ENCODE results near the gene TMPRSS13. TPM values are rescaled to one million over a fixed set of nuclear protein-coding genes. Genes with fewer than 3 reads are reported as not detected.
A peak's percentile ranks its signal among the peaks of the same experiment; 100 is the strongest.

Gene TMPRSS13
- total and polyA plus RNA-seq, 9 of the 15 experiments (the other 6 are each of a cell fraction or from before 2014, with no cell fraction given), result 0.11 to 0.29 (median 0.15) TPM

DNA sequence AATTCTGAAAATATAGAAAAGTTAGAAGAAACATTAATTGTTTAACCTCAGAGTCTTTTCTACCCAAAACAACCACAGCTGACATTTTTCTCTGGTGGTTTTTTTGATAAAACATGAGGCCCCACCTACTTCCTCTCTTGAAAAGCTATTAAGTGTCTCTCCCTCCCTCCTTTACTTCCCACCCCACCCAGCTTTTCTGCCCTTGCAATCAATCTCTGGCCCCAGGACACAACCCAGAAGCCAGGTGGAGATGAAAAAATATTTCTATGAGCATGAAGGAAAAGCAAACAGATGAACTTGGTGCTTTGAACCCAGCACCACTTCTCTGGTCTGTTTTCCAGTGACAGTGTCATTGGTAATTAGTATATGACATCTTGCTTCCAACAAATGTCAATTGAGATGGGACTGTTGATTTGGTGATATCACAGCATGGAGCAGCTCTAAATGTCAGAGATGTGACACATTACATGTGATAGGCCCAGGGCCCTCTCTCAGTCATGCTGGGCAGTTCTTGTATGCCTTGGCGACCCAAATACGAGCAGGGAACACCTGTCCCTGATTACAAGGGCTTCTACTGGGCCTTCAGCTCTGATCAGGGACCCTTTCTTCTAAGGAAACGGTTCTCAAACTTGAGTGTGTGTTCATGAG lies 23.9 kb upstream of the TMPRSS13 start (continued):
- TF ChIP-seq SPI1 (IDR thresholded peaks at IDR 0.05; ENCODE audit: borderline replicate concordance, low read depth, low read length) (peak; percentile 88), SMARCA4 (IDR thresholded peaks at IDR 0.05) (0 out of 2 replicates have a peak, but pooled peaks have one; percentile 31), PRPF4 (IDR thresholded peaks at IDR 0.05; ENCODE audit: insufficient read depth, low read depth, low read length, poor library complexity, severe bottlenecking) (no peak), DPF2 (IDR thresholded peaks at IDR 0.05) (peak; percentile 42; the same call in 1 of the 2 replicates), LEF1 (IDR thresholded peaks at IDR 0.05) (0 out of 2 replicates have a peak, but pooled peaks have one; percentile 17), BCOR (IDR thresholded peaks at IDR 0.05) (no peak), ETV1 (tag; conservative IDR thresholded peaks at IDR 0.05; ENCODE audit: low read depth) (0 out of 2 replicates have a peak, but pooled peaks have one; percentile 10), RCOR1 (IDR thresholded peaks at IDR 0.05; ENCODE audit: borderline replicate concordance in 1 of 2, low read depth in 2 of 2, low read length in 2 of 2) (peak in 1 of 2 experiments; percentile 59; a peak in 2 of 4 replicates), ZBED1 (IDR thresholded peaks at IDR 0.05) (no peak), ZNF384 (IDR thresholded peaks at IDR 0.05; ENCODE audit: low read depth, low read length) (0 out of 2 replicates have a peak, but pooled peaks have one; percentile 22), MEIS2 (IDR thresholded peaks at IDR 0.05; ENCODE audit: partially characterized antibody) (peak; percentile 69), FOXA3 (CRISPR knock-in tag; conservative IDR thresholded peaks at IDR 0.05 in 1 of 2, IDR thresholded peaks at IDR 0.05 in 1 of 2) (no peak), NFIC (IDR thresholded peaks at IDR 0.05) (no peak), HCFC1 (IDR thresholded peaks at IDR 0.05; ENCODE audit: low read depth, low read length) (no peak), ATF7 (IDR thresholded peaks at IDR 0.05) (0 out of 2 replicates have a peak, but pooled peaks have one; percentile 26), L3MBTL2 (IDR thresholded peaks at IDR 0.05) (0 out of 2 replicates have a peak, but pooled peaks have one; percentile 20), TEAD4 (IDR thresholded peaks at IDR 0.05; ENCODE audit: low read length) (0 out of 2 replicates have a peak, but pooled peaks have one; percentile 27), TEAD4 (CRISPR knock-in tag; IDR thresholded peaks at IDR 0.05; ENCODE audit: borderline replicate concordance) (no peak)
- TF ChIP-seq, protein P1, sequence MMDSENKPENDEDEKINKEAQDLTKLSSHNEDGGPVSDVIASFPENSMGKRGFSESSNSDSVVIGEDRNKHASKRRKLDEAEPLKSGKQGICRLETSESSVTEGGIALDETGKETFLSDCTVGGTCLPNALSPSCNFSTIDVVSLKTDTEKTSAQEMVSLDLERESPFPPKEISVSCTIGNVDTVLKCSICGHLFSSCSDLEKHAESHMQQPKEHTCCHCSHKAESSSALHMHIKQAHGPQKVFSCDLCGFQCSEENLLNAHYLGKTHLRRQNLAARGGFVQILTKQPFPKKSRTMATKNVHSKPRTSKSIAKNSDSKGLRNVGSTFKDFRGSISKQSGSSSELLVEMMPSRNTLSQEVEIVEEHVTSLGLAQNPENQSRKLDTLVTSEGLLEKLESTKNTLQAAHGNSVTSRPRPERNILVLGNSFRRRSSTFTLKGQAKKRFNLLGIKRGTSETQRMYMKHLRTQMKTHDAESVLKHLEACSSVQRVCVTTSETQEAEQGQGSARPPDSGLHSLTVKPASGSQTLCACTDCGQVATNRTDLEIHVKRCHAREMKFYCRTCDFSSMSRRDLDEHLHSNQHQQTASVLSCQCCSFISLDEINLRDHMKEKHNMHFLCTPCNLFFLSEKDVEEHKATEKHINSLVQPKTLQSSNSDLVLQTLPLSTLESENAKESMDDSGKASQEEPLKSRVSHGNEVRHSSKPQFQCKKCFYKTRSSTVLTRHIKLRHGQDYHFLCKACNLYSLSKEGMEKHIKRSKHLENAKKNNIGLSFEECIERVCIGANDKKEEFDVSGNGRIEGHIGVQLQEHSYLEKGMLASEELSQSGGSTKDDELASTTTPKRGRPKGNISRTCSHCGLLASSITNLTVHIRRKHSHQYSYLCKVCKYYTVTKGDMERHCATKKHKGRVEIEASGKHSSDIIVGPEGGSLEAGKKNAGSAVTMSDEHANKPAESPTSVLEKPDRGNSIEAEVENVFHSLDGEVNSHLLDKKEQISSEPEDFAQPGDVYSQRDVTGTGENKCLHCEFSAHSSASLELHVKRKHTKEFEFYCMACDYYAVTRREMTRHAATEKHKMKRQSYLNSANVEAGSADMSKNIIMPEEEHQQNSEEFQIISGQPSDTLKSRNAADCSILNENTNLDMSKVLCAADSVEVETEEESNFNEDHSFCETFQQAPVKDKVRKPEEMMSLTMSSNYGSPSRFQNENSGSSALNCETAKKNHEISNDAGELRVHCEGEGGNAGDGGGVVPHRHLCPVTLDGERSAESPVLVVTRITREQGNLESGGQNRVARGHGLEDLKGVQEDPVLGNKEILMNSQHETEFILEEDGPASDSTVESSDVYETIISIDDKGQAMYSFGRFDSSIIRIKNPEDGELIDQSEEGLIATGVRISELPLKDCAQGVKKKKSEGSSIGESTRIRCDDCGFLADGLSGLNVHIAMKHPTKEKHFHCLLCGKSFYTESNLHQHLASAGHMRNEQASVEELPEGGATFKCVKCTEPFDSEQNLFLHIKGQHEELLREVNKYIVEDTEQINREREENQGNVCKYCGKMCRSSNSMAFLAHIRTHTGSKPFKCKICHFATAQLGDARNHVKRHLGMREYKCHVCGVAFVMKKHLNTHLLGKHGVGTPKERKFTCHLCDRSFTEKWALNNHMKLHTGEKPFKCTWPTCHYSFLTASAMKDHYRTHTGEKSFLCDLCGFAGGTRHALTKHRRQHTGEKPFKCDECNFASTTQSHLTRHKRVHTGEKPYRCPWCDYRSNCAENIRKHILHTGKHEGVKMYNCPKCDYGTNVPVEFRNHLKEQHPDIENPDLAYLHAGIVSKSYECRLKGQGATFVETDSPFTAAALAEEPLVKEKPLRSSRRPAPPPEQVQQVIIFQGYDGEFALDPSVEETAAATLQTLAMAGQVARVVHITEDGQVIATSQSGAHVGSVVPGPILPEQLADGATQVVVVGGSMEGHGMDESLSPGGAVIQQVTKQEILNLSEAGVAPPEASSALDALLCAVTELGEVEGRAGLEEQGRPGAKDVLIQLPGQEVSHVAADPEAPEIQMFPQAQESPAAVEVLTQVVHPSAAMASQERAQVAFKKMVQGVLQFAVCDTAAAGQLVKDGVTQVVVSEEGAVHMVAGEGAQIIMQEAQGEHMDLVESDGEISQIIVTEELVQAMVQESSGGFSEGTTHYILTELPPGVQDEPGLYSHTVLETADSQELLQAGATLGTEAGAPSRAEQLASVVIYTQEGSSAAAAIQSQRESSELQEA (IDR thresholded peaks at IDR 0.05; ENCODE audit: low read depth), result no peak
- TF ChIP-seq, protein P2, sequence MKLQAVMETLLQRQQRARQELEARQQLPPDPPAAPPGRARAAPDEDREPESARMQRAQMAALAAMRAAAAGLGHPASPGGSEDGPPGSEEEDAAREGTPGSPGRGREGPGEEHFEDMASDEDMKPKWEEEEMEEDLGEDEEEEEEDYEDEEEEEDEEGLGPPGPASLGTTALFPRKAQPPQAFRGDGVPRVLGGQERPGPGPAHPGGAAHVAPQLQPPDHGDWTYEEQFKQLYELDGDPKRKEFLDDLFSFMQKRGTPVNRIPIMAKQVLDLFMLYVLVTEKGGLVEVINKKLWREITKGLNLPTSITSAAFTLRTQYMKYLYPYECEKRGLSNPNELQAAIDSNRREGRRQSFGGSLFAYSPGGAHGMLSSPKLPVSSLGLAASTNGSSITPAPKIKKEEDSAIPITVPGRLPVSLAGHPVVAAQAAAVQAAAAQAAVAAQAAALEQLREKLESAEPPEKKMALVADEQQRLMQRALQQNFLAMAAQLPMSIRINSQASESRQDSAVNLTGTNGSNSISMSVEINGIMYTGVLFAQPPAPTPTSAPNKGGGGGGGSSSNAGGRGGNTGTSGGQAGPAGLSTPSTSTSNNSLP (IDR thresholded peaks at IDR 0.05; ENCODE audit: borderline replicate concordance, low read depth, low read length), result 0 out of 2 replicates have a peak, but pooled peaks have one; percentile 48

Data from K562 (cell line).